PC-3 (cell line): Measurements from ENCODE around the gene FBXW7. TPM values are rescaled to one million over a fixed set of nuclear protein-coding genes. Genes with fewer than 3 reads are reported as not detected.

Experiments
- ATAC-seq: fragments of 200-7000 bp; cut with Tn5 transposase; 2 replicates; pipeline ENCODE4 v1.9.1; 2020; ENCODE audit warnings: mild to moderate bottlenecking, moderate library complexity
- BruUV-seq: library from RNA; stranded (reverse); fragments of 400-500 nt; replicated peaks from 2 replicates; lab custom pipeline; 2021; lab: Mats Ljungman, UMichigan
- CTCF ChIA-PET: fragments of 300-600 bp; sonication (Branson Sonifier 250); formaldehyde crosslinking; loops from one replicate; lab custom pipeline; 2022; ENCODE audit warnings: antibody characterized with exemption; lab: Charles Lee
- POLR2A ChIA-PET: fragments of 300-600 bp; sonication (Branson Sonifier 250); formaldehyde crosslinking; loops from one replicate; lab custom pipeline; 2022; ENCODE audit warnings: antibody characterized with exemption; ENCODE audit not compliant: unreplicated experiment; lab: Charles Lee
- DNase-seq: peaks from one replicate; pipeline ENCODE4 v3.0.0-alpha.2; 2015
- H2AFZ ChIP-seq: fragments of 300-600 bp; sonication (generic); 2 replicates; pipeline ENCODE4 v1.6.0; 2016; ENCODE audit warnings: antibody characterized with exemption, low read length
- H3F3A ChIP-seq: fragments of 300-600 bp; sonication (generic); one replicate; pipeline ENCODE4 v1.6.0; 2017; ENCODE audit warnings: antibody characterized with exemption, low read length, control low read depth, mild to moderate bottlenecking; ENCODE audit not compliant: unreplicated experiment
- H3K27ac ChIP-seq: fragments of 300-600 bp; sonication (generic); 2 replicates; pipeline ENCODE4 v1.5.1; 2016; ENCODE audit warnings: mild to moderate bottlenecking, low read length
- H3K27me3 ChIP-seq: fragments of 300-600 bp; sonication (generic); 2 replicates; pipeline ENCODE4 v1.6.1; 2016; ENCODE audit warnings: low read length, mixed read lengths
- H3K36me3 ChIP-seq: fragments of 300-600 bp; sonication (generic); 2 replicates; pipeline ENCODE4 v1.6.1; 2016; ENCODE audit warnings: low read depth, mixed run types, low read length, mixed read lengths
- H3K4me1 ChIP-seq: fragments of 300-600 bp; sonication (generic); 2 replicates; pipeline ENCODE4 v1.5.1; 2016; ENCODE audit warnings: low read length; ENCODE audit not compliant: insufficient read depth
- H3K4me2 ChIP-seq: fragments of 300-600 bp; sonication (generic); 2 replicates; pipeline ENCODE4 v1.6.0; 2016; ENCODE audit warnings: low read length
- H3K4me3 ChIP-seq: fragments of 300-600 bp; sonication (generic); 2 replicates; pipeline ENCODE4 v1.5.1; 2016; ENCODE audit warnings: mild to moderate bottlenecking, low read length, mixed read lengths
- H3K79me2 ChIP-seq: fragments of 300-600 bp; sonication (generic); 2 replicates; pipeline ENCODE4 v1.6.1; 2017; ENCODE audit warnings: low read length, mixed read lengths
- H3K9ac ChIP-seq: fragments of 300-600 bp; sonication (generic); 2 replicates; pipeline ENCODE4 v1.6.0; 2016; ENCODE audit warnings: mild to moderate bottlenecking, low read length
- H3K9me2 ChIP-seq: fragments of 300-600 bp; sonication (generic); replicated peaks from 2 replicates; pipeline ENCODE4 v1.6.1; 2016; ENCODE audit warnings: mixed run types, low read length, mixed read lengths
- H3K9me3 ChIP-seq: fragments of 300-600 bp; sonication (generic); 2 replicates; pipeline ENCODE4 v1.6.1; 2016; ENCODE audit warnings: low read length, mixed read lengths
- H4K20me1 ChIP-seq: fragments of 300-600 bp; sonication (generic); 2 replicates; pipeline ENCODE4 v1.6.1; 2016; ENCODE audit warnings: low read length, mixed read lengths
- CTCF ChIP-seq: fragments of 300-600 bp; sonication (generic); conservative IDR thresholded peaks from 2 replicates; pipeline ENCODE4 v1.5.1; 2017; ENCODE audit warnings: antibody characterized with exemption, low read depth, mild to moderate bottlenecking, low read length
- EZH2 ChIP-seq: fragments of 300-600 bp; sonication (generic); IDR thresholded peaks from one replicate; pipeline ENCODE4 v1.6.1; 2017; ENCODE audit warnings: antibody characterized with exemption, mild to moderate bottlenecking, low read length; ENCODE audit not compliant: unreplicated experiment
- EZH2phosphoT487 ChIP-seq: fragments of 300-600 bp; sonication (generic); IDR thresholded peaks from 2 replicates; pipeline ENCODE4 v1.6.1; 2018; ENCODE audit warnings: mild to moderate bottlenecking, antibody characterized with exemption, low read length, borderline replicate concordance
- intact Hi-C: fragments of 100-400 bp; cut with micrococcal nuclease; formaldehyde crosslinking; loops from 2 replicates; pipeline ENCODE4 v1.9.0; 2023
- total RNA-seq: library from RNA; depleted of rRNA; stranded (reverse); fragments of >200 nt; gene quantifications from 2 replicates; pipeline ENCODE4 v1.2.3, GENCODE V29; 2014

FBXW7 gene
- total RNA-seq, 1 experiment from 2014 or later, result 24.3 TPM

DNA sequence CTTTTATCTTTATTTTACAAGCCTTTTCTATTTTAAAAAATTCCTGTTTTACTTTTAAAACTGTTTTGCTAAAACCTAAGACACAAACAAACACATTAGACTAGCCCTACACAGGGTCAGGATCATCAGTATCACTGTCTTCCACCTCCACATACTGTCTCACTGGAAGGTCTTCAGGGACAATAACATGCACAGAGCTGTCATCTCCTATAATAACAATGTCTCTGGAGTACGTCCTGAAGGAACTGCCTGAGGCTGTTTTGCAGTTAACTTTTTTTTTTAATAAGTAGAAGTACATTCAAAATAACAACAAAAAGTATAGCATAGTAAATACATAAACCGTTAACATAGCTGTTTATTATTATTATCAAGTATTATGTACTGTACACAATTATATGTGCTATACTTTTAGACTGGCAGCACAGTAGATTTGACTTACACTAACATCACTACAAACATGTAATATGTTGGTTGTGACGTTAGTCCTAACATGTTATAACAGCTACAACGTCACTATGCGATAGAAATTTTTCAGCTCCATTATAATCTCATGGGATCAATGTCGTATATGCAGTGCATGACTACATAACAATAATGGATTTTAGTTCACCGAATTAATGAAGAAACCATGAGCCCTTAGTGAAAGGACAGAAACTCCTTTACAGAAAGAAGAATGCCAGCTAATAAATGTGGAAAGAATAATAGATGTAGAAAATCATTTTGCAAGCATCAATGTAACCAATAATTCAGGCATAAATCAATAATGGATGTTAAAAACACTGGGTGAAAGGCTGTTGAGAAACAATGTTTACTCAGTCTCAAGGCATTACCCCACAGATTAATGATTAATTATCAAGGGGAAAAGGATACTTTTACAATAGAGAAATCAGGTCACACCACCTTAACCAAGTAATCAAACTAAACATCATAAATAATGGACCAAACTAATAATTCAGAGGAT lies 49.2 kb downstream of the FBXW7 start:
- Histone ChIP-seq H3K79me2 (peaks cover 79% of the 10 kb centered on the region), H3K9ac (peak overlapping the region; percentile 3; the same call in 1 of the 2 replicates), H3F3A (no peaks in the 10 kb centered on the region), H4K20me1 (no peaks in the 10 kb centered on the region), H3K4me1 (peaks cover 49% of the 10 kb centered on the region), H3K4me2 (peak overlapping the region; percentile 65), H3K36me3 (no peaks in the 10 kb centered on the region), H3K9me3 (no peaks in the 10 kb centered on the region), H3K27ac (peak overlapping the region; percentile 75), H3K9me2 (no peaks in the 10 kb centered on the region), H3K4me3 (peak overlapping the region; percentile 35; the same call in 1 of the 2 replicates), H3K27me3 (no peaks in the 10 kb centered on the region), H2AFZ (no peak overlapping the region)
- TF ChIP-seq EZH2, result no peak
- no peak for TF ChIP-seq EZH2phosphoT487
- no peak for TF ChIP-seq CTCF
- BruUV-seq, result no TSS peak
- POLR2A ChIA-PET, result interaction anchor here (0.7 kb wide), 1 partner anchor 808 kb away, joined by 5 read pairs; no protein-coding TSS in a partner anchor
- ATAC-seq (no peak), DNase-seq (no peak)
- CTCF ChIA-PET, result no interaction called here
- intact Hi-C loops, result loop anchor here (2.0 kb wide), 1 partner anchor 78 kb away; no protein-coding TSS in a partner anchor

DNA sequence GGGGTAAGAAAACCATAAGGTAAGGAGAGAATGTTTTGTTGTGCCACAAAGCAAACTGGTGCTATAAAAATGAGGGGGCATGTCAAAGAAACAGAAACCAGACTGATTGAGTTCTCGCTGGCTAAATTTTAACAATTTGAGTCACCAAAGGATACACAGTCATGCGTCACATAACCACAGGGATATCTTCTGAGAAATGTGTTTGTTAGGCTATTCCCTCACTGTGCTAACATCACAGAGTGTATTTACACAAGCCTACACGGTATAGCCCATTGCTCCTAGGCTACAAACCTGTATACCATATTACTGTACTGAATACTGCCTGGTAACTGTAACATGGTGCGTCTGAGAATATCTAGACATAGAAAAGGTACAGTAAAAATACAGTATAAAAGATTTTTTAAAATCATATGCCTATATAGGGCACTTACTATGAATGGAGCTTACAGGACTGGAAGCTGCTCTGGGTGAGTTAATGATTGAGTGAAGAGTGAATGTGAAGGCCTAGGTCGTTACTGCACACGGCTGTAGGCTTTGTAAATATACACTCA lies 50.1 kb downstream of the FBXW7 start:
- ChIA-PET POLR2A (no interaction called here), CTCF (no interaction called here)
- H3K36me3 ChIP-seq, result no peaks in the 10 kb centered on the region
- H3K79me2 ChIP-seq, result peaks cover 80% of the 10 kb centered on the region
- no peaks in the 10 kb centered on the region for H3K9me3 ChIP-seq
- no peak for TF ChIP-seq CTCF
- no peak for TF ChIP-seq EZH2
- no peak for TF ChIP-seq EZH2phosphoT487
- BruUV-seq, result no TSS peak
- peak overlapping the region; percentile 3; the same call in 1 of the 2 replicates for H3K9ac ChIP-seq
- H2AFZ ChIP-seq, result no peak overlapping the region
- peaks cover 51% of the 10 kb centered on the region for H3K4me1 ChIP-seq
- peak overlapping the region; percentile 75 for H3K27ac ChIP-seq
- no peaks in the 10 kb centered on the region for H4K20me1 ChIP-seq
- peak overlapping the region; percentile 35 for H3K4me3 ChIP-seq
- H3F3A ChIP-seq, result no peaks in the 10 kb centered on the region
- no peaks in the 10 kb centered on the region for H3K27me3 ChIP-seq
- no peaks in the 10 kb centered on the region for H3K9me2 ChIP-seq
- ATAC-seq (peak; percentile 97), DNase-seq (peak; percentile 87)
- intact Hi-C loops, result loop anchor here (2.0 kb wide), 1 partner anchor 77 kb away; no protein-coding TSS in a partner anchor
- peak overlapping the region; percentile 65 for H3K4me2 ChIP-seq
